Colonic mucosa (tissue), 4 donors: ENCODE data around the gene NUP153. TPM values are rescaled to one million over a fixed set of nuclear protein-coding genes. Genes with fewer than 3 reads are reported as not detected.

ENCODE experiments used
- DNase-seq: peaks from one replicate; pipeline ENCODE4 v3.0.0-alpha.2; 2020
- H3K27ac ChIP-seq: fragments of 200-600 bp; one replicate; pipeline ENCODE4 v1.8.0; 2021
- H3K27me3 ChIP-seq: fragments of 200-600 bp; one replicate; pipeline ENCODE4 v1.8.0; 2021
- H3K36me3 ChIP-seq: fragments of 200-600 bp; one replicate; pipeline ENCODE4 v1.8.0; 2021
- H3K4me1 ChIP-seq: fragments of 200-600 bp; one replicate; pipeline ENCODE4 v1.8.0; 2021; ENCODE audit warnings: mild to moderate bottlenecking
- H3K4me3 ChIP-seq: fragments of 200-600 bp; one replicate; pipeline ENCODE4 v1.8.0; 2021
- H3K9ac ChIP-seq, 2 donors: one replicate each; pipeline ENCODE4 v1.7.0; 2013; ENCODE audit warnings: control low read depth in 2 of 2, low read depth in 2 of 2, low read length in 2 of 2
- H3K9me3 ChIP-seq: fragments of 200-600 bp; one replicate; pipeline ENCODE4 v1.8.0; 2021
- CTCF ChIP-seq: fragments of 200-600 bp; IDR thresholded peaks from one replicate; pipeline ENCODE4 v1.8.0; 2022; ENCODE audit warnings: antibody characterized with exemption, mild to moderate bottlenecking
- intact Hi-C: fragments of 100-400 bp; cut with DNase I; formaldehyde crosslinking; loops from one replicate; pipeline ENCODE4 v1.14.1; 2022
- total RNA-seq, 2 donors: library from RNA; stranded (reverse); fragmentation: NEBNext Ultra II Directional in 1 of 2; extraction: Animal tissue kit (Norgen Biotek cat#: 25700) in 1 of 2; gene quantifications; one replicate each; pipeline ENCODE4 v1.2.1, GENCODE V29; 2021
- donor health status: healthy.
- donor health status: DM: no; HTN: no; CAD: no.
- donor health status: DM: no; HTN: no; CAD: no.

Gene NUP153
- total RNA-seq, 2 donors from 2014 or later: 29.8 to 31.7 TPM

- no peaks in the 10 kb centered on the region for H3K36me3 ChIP-seq
- no peaks in the 10 kb centered on the region for H3K9me3 ChIP-seq
- no peak for TF ChIP-seq CTCF
- H3K4me1 ChIP-seq: no peaks in the 10 kb centered on the region
- H3K4me3 ChIP-seq: no peak overlapping the region
- H3K9ac ChIP-seq: no peak overlapping the region
- no peak overlapping the region for H3K27ac ChIP-seq
- no peak for DNase-seq
- intact Hi-C loops: no loop called here
- no peaks in the 10 kb centered on the region for H3K27me3 ChIP-seq
These were observed 23.3 kb downstream of the NUP153 start for GRCh38 chr6:17683428-17683827.

- H3K4me3 ChIP-seq: no peak overlapping the region
- H3K9ac ChIP-seq: no peak overlapping the region
- no peak overlapping the region for H3K27ac ChIP-seq
- no peak for DNase-seq
- TF ChIP-seq CTCF: no peak
- H3K36me3 ChIP-seq: no peaks in the 10 kb centered on the region
- no peaks in the 10 kb centered on the region for H3K27me3 ChIP-seq
- H3K4me1 ChIP-seq: no peaks in the 10 kb centered on the region
- intact Hi-C loops: no loop called here
- no peaks in the 10 kb centered on the region for H3K9me3 ChIP-seq
These were observed 27.0 kb downstream of the NUP153 start for GRCh38 chr6:17679726-17680125.

GRCh38 chr6:17677602-17678001, 29.1 kb downstream of the NUP153 start:
- Histone ChIP-seq H3K4me1 (no peaks in the 10 kb centered on the region), H3K9me3 (no peaks in the 10 kb centered on the region), H3K4me3 (no peak overlapping the region), H3K27me3 (no peaks in the 10 kb centered on the region), H3K36me3 (no peaks in the 10 kb centered on the region), H3K27ac (no peak overlapping the region), H3K9ac (no peak overlapping the region)
- intact Hi-C loops: no loop called here
- TF ChIP-seq CTCF: no peak
- DNase-seq: no peak

GRCh38 chr6:17673543-17674254, 33.0 kb downstream of the NUP153 start:
- TF ChIP-seq CTCF: no peak
- Histone ChIP-seq H3K9me3 (no peaks in the 10 kb centered on the region), H3K36me3 (no peaks in the 10 kb centered on the region), H3K27me3 (no peaks in the 10 kb centered on the region), H3K4me3 (no peak overlapping the region), H3K9ac (no peak overlapping the region), H3K27ac (no peak overlapping the region), H3K4me1 (no peaks in the 10 kb centered on the region)
- intact Hi-C loops: no loop called here
- no peak for DNase-seq

- intact Hi-C loops: no loop called here
- no peak overlapping the region for H3K9ac ChIP-seq
- peaks cover 6% of the 10 kb centered on the region for H3K36me3 ChIP-seq
These were observed 34.5 kb downstream of the NUP153 start for GRCh38 chr6:17672064-17672718.

More at GRCh38 chr6:17672064-17672718, 34.5 kb downstream of the NUP153 start:
- no peak overlapping the region for H3K4me3 ChIP-seq
- H3K9me3 ChIP-seq: no peaks in the 10 kb centered on the region
- H3K4me1 ChIP-seq: no peaks in the 10 kb centered on the region
- no peak overlapping the region for H3K27ac ChIP-seq
- no peaks in the 10 kb centered on the region for H3K27me3 ChIP-seq
- TF ChIP-seq CTCF: no peak
- no peak for DNase-seq
